Tibial nerve (tissue), 3 donors: Measurements from ENCODE around the gene SLC25A1.

Source experiments
- POLR2A ChIP-seq, 2 donors: fragments of 450-650 bp; IDR thresholded peaks; one replicate each; pipeline ENCODE4 v1.6.1; 2017; ENCODE audit warnings: antibody characterized with exemption in 2 of 2, mild to moderate bottlenecking in 2 of 2, moderate library complexity in 2 of 2
- TF ChIP-seq, protein P1 (sequence below), 5 experiments: fragments of 200-600 bp in 3 of 5; fragments of 450-650 bp in 2 of 5; sonication (generic) in 3 of 5; IDR thresholded peaks; one replicate each; pipeline ENCODE4 v1.5.1; 2016 to 2019; ENCODE audit warnings: antibody characterized with exemption in 5 of 5, mild to moderate bottlenecking in 3 of 5, moderate library complexity in 2 of 5

DNA sequence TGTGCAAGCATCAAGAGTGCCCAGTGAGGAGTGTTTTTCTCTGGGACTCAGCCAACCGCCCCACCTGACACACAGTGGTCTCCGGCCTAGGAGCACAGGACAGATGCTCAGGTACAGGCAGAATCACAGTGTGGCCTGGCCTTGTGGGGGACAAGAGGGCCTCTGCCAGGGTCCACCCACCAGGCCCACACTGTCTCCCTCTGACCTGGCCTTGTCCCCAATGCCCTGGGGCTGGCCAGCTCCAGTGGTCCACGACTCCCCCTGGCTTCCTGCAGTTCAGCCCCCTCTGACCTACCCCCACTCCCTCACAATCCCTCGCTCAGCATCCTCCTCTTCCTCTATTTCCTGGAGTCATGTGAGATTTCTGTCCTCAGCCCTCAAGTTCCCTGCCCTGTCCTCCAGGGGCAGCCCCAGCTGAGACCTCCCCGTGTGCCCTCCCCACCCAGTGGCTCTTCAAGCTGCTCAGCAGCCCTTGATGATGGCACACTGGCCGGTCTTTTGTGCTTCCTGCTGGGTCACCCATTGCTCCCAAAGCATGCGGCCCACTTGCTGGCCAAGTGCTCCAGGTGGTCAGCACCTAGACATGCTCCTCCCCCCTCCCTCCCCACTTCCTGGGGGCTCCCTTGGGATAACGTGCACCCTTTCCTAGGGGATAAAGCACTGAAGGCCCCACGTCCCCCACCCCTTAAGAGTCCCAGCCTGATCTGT lies 45.7 kb downstream of the SLC25A1 start:
- TF ChIP-seq, protein P1, sequence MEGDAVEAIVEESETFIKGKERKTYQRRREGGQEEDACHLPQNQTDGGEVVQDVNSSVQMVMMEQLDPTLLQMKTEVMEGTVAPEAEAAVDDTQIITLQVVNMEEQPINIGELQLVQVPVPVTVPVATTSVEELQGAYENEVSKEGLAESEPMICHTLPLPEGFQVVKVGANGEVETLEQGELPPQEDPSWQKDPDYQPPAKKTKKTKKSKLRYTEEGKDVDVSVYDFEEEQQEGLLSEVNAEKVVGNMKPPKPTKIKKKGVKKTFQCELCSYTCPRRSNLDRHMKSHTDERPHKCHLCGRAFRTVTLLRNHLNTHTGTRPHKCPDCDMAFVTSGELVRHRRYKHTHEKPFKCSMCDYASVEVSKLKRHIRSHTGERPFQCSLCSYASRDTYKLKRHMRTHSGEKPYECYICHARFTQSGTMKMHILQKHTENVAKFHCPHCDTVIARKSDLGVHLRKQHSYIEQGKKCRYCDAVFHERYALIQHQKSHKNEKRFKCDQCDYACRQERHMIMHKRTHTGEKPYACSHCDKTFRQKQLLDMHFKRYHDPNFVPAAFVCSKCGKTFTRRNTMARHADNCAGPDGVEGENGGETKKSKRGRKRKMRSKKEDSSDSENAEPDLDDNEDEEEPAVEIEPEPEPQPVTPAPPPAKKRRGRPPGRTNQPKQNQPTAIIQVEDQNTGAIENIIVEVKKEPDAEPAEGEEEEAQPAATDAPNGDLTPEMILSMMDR (IDR thresholded peaks at IDR 0.05), result no peak
- no peak for TF ChIP-seq POLR2A (IDR thresholded peaks at IDR 0.05)
